SK-N-SH (cell line): ENCODE results near the gene ZNF469. TPM values are rescaled to one million over a fixed set of nuclear protein-coding genes. Genes with fewer than 3 reads are reported as not detected.

ENCODE experiments used
- CTCF ChIA-PET: fragments of 300-600, 350-600 bp; formaldehyde crosslinking; extraction: SDS; loops from one replicate; lab custom pipeline; 2021; lab: Yijun Ruan, JAX
- POLR2A ChIA-PET: fragments of 350-600 bp; sonication (Branson Sonifier 250); formaldehyde crosslinking; extraction: SDS; loops from one replicate; lab custom pipeline; 2020; ENCODE audit warnings: antibody characterized with exemption, inconsistent platforms; lab: Yijun Ruan, JAX
- DNase-seq: peaks from one replicate; pipeline ENCODE4 v3.0.0; 2012
- H2AFZ ChIP-seq: fragments of 200-600 bp; sonication (generic); 2 replicates; pipeline ENCODE4 v1.8.1; 2016; ENCODE audit warnings: antibody characterized with exemption, mild to moderate bottlenecking, low read depth
- H3F3A ChIP-seq: fragments of 200-600 bp; sonication (generic); replicated peaks from 2 replicates; pipeline ENCODE3; 2016; ENCODE audit warnings: antibody characterized with exemption, mild to moderate bottlenecking; ENCODE audit not compliant: insufficient read depth
- H3K27ac ChIP-seq, 2 experiments: fragments of 200-500 bp in 1 of 2; fragments of 200-600 bp in 1 of 2; sonication (Bioruptor generic) in 1 of 2; sonication (generic), shearing (Covaris generic) in 1 of 2; 2 replicates each; pipeline versions ENCODE4 v1.5.1 to v1.6.1; 2014 to 2016; ENCODE audit warnings: low read depth in 2 of 2, inconsistent platforms in 1 of 2, low read length in 1 of 2, mild to moderate bottlenecking in 1 of 2, mixed read lengths in 1 of 2
- H3K27me3 ChIP-seq: fragments of 200-600 bp; sonication (generic), shearing (Covaris generic); 2 replicates; pipeline ENCODE4 v1.6.1; 2016; ENCODE audit warnings: mixed run types; ENCODE audit not compliant: insufficient read depth
- H3K36me3 ChIP-seq, 2 experiments: fragments of 200-500 bp in 1 of 2; fragments of 200-600 bp in 1 of 2; sonication (Bioruptor generic) in 1 of 2; sonication (generic) in 1 of 2; replicated peaks in 1 of 2; 2 replicates each; pipeline versions ENCODE3 to v1.5.1; 2014 to 2016; ENCODE audit warnings: low read length in 1 of 2, mild to moderate bottlenecking in 1 of 2; ENCODE audit not compliant: insufficient read depth in 2 of 2, control insufficient read depth in 1 of 2
- H3K4me1 ChIP-seq, 2 experiments: fragments of 200-500 bp in 1 of 2; fragments of 200-600 bp in 1 of 2; sonication (Bioruptor generic) in 1 of 2; sonication (generic), shearing (Covaris generic) in 1 of 2; 2 replicates each; pipeline versions ENCODE4 v1.5.1 to v1.6.1; 2014 to 2016; ENCODE audit warnings: low read depth in 1 of 2, low read length in 1 of 2, mixed run types in 1 of 2; ENCODE audit not compliant: insufficient read depth in 2 of 2, control insufficient read depth in 1 of 2
- H3K4me2 ChIP-seq: fragments of 200-600 bp; sonication (generic), shearing (Covaris generic); 2 replicates; pipeline ENCODE4 v1.6.1; 2017; ENCODE audit warnings: mixed run types
- H3K4me3 ChIP-seq, 2 experiments: fragments of 200-500 bp in 1 of 2; fragments of 200-600 bp in 1 of 2; sonication (Bioruptor generic) in 1 of 2; sonication (generic), shearing (Covaris generic) in 1 of 2; 2 replicates each; pipeline versions ENCODE4 v1.5.1 to v1.8.1; 2014 to 2016; ENCODE audit warnings: low read depth in 2 of 2, inconsistent platforms in 1 of 2, low read length in 1 of 2, mild to moderate bottlenecking in 1 of 2, mixed read lengths in 1 of 2, moderate library complexity in 1 of 2
- H3K79me2 ChIP-seq: fragments of 200-600 bp; sonication (generic); 2 replicates; pipeline ENCODE4 v1.8.1; 2017; ENCODE audit warnings: mild to moderate bottlenecking; ENCODE audit not compliant: insufficient read depth
- H3K9ac ChIP-seq: fragments of 200-600 bp; sonication (generic); 2 replicates; pipeline ENCODE4 v1.6.1; 2017; ENCODE audit warnings: mixed run types
- H3K9me2 ChIP-seq: fragments of 200-600 bp; sonication (generic); 2 replicates; pipeline ENCODE4 v1.6.1; 2017; ENCODE audit warnings: mixed run types
- H3K9me3 ChIP-seq: fragments of 200-600 bp; sonication (generic); 2 replicates; pipeline ENCODE4 v1.6.1; 2017; ENCODE audit warnings: mixed run types, mild to moderate bottlenecking, moderate library complexity
- H4K20me1 ChIP-seq: fragments of 200-600 bp; sonication (generic); 2 replicates; pipeline ENCODE4 v1.6.1; 2017; ENCODE audit warnings: mild to moderate bottlenecking, mixed run types; ENCODE audit not compliant: insufficient read depth
- EP300 ChIP-seq, 2 experiments: IDR thresholded peaks; 2 replicates each; pipeline versions ENCODE4 v1.4.0 to v1.6.1; 2012; ENCODE audit warnings: borderline replicate concordance in 1 of 2, low read depth in 1 of 2, low read length in 1 of 2
- EZH2phosphoT487 ChIP-seq: fragments of 200-600 bp; sonication (generic); IDR thresholded peaks from 2 replicates; pipeline ENCODE4 v1.6.1; 2017; ENCODE audit warnings: low read depth, mixed run types, mild to moderate bottlenecking, antibody characterized with exemption, moderate library complexity, borderline replicate concordance
- FOXJ3 ChIP-seq: sonication (generic); formaldehyde crosslinking; IDR thresholded peaks from 2 replicates; pipeline ENCODE4 v1.5.1; 2020; ENCODE audit warnings: mild to moderate bottlenecking, missing genetic modification reagents
- FOXM1 ChIP-seq: IDR thresholded peaks from 2 replicates; pipeline ENCODE4 v1.4.0; 2012; ENCODE audit warnings: low read depth, mild to moderate bottlenecking
- GATA2 ChIP-seq: sonication (generic); formaldehyde crosslinking; IDR thresholded peaks from 2 replicates; pipeline ENCODE4 v1.5.0; 2020; ENCODE audit warnings: mild to moderate bottlenecking, missing genetic modification reagents
- MXI1 ChIP-seq: IDR thresholded peaks from 2 replicates; pipeline ENCODE4 v1.6.1; 2012; ENCODE audit warnings: mild to moderate bottlenecking, low read depth, low read length, improper control_type of control experiment
- RCOR1 ChIP-seq: fragments of 150-350 bp; IDR thresholded peaks from 2 replicates; pipeline ENCODE4 v1.6.1; 2017; ENCODE audit warnings: antibody characterized with exemption, low read length
- TCF12 ChIP-seq: IDR thresholded peaks from 2 replicates; pipeline ENCODE4 v1.4.0; 2012
- WGBS: methylation state at CpG from one replicate; pipeline ENCODE4 v1.1.6; 2017; ENCODE audit warnings: low lambda C conversion rate; 5-methylcytosine and 5-hydroxymethylcytosine counted together
- polyA plus RNA-seq, 3 experiments: library from polyadenylated mRNA; depleted of rRNA; stranded (reverse); fragments of >200 nt; gene quantifications; 2 replicates each; pipeline ENCODE4 v1.2.3, GENCODE V29; 2012
- TF ChIP-seq, protein P1 (sequence below): fragments of 200-600 bp; sonication (generic); IDR thresholded peaks from 2 replicates; pipeline ENCODE4 v1.6.1; 2017; ENCODE audit warnings: antibody characterized with exemption, mild to moderate bottlenecking, moderate library complexity
- TF ChIP-seq, protein P2 (sequence below): IDR thresholded peaks from 2 replicates; pipeline ENCODE4 v1.6.1; 2012; ENCODE audit warnings: mild to moderate bottlenecking, low read depth, low read length, moderate library complexity
- TF ChIP-seq, protein P3 (sequence below): IDR thresholded peaks from 2 replicates; pipeline ENCODE4 v1.4.0; 2012; ENCODE audit warnings: low read depth
- TF ChIP-seq, protein P4 (sequence below): fragments of 150-350 bp; IDR thresholded peaks from 2 replicates; pipeline ENCODE4 v1.6.1; 2016; ENCODE audit warnings: mild to moderate bottlenecking, low read depth, low read length

ZNF469 gene
- polyA plus RNA-seq, 1 of the 3 experiments (the other 2 are of a cell fraction): 0.56 TPM

DNA sequence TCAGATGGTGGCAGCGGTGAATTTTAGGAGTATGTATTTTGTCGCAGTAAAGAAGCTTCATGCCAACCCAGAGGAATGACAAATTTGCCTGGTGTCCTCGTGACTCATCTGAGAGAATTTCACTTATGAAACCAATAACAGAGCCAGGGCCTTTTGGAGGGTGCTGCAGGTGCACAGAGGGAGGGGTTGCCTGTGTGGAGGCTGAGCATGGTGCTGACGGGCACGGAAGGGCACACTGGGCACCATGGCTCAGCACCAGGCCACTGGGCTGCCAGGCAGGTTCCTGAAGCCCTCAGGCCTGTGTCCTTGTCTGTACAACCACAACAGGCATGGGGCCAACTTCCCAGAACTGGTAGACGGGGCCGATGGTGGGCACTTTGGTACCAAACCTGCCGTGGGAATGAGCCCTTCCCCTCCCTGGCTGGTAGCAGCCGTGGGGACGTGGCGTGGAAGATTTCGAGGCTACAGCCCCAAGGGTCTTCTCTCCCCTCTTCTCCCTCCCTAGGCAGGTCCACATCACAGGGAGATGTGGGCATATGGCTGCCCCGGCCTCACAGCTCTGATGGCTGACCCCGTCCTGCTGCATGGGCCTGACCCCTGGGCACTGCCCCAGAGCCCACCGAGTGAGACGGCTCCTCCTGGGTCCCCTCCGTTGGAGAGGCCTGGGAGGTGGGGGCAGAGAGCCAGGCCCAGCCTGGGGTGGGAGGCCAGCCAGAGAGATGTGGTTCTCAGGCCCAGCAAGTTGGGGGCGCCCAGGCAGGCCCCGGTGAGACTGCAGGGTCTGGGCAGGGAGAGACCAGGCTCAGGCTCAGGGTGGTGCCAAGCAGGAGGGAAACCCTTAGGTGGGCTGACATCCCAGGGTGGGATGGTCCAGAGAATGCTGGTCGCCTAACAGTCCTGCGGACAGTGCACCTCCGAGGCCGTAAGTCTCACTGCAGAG is 30.2 kb upstream of the ZNF469 start:
- POLR2A ChIA-PET: no interaction called here

More for the DNA sequence above, 30.2 kb upstream of the ZNF469 start:
- no peak overlapping the region for H3K4me2 ChIP-seq
- no peaks in the 10 kb centered on the region for H3K36me3 ChIP-seq
- no peaks in the 10 kb centered on the region for H4K20me1 ChIP-seq
- DNase-seq: peak; percentile 27
- H2AFZ ChIP-seq: no peak overlapping the region
- no peak overlapping the region for H3K4me3 ChIP-seq
- H3K9ac ChIP-seq: no peak overlapping the region
- H3K79me2 ChIP-seq: no peaks in the 10 kb centered on the region
- H3K27ac ChIP-seq: no peak overlapping the region
- H3F3A ChIP-seq: no peaks in the 10 kb centered on the region
- 77% methylated on average over 9 of the region's 23 CpGs for WGBS
- H3K27me3 ChIP-seq: no peaks in the 10 kb centered on the region
- H3K4me1 ChIP-seq: no peaks in the 10 kb centered on the region; a peak in 1 of 4 replicates
- CTCF ChIA-PET: no interaction called here
- H3K9me3 ChIP-seq: no peaks in the 10 kb centered on the region
- TF ChIP-seq EZH2phosphoT487 (no peak), TCF12 (no peak), GATA2 (CRISPR knock-in tag) (no peak), EP300 (IDR thresholded peaks at IDR 0.05; ENCODE audit: borderline replicate concordance in 1 of 2, low read depth in 1 of 2, low read length in 1 of 2) (no peak), MXI1 (no peak), FOXJ3 (CRISPR knock-in tag) (no peak), FOXM1 (no peak), RCOR1 (no peak)
- TF ChIP-seq, protein P1, sequence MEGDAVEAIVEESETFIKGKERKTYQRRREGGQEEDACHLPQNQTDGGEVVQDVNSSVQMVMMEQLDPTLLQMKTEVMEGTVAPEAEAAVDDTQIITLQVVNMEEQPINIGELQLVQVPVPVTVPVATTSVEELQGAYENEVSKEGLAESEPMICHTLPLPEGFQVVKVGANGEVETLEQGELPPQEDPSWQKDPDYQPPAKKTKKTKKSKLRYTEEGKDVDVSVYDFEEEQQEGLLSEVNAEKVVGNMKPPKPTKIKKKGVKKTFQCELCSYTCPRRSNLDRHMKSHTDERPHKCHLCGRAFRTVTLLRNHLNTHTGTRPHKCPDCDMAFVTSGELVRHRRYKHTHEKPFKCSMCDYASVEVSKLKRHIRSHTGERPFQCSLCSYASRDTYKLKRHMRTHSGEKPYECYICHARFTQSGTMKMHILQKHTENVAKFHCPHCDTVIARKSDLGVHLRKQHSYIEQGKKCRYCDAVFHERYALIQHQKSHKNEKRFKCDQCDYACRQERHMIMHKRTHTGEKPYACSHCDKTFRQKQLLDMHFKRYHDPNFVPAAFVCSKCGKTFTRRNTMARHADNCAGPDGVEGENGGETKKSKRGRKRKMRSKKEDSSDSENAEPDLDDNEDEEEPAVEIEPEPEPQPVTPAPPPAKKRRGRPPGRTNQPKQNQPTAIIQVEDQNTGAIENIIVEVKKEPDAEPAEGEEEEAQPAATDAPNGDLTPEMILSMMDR: no peak
- TF ChIP-seq, protein P2, sequence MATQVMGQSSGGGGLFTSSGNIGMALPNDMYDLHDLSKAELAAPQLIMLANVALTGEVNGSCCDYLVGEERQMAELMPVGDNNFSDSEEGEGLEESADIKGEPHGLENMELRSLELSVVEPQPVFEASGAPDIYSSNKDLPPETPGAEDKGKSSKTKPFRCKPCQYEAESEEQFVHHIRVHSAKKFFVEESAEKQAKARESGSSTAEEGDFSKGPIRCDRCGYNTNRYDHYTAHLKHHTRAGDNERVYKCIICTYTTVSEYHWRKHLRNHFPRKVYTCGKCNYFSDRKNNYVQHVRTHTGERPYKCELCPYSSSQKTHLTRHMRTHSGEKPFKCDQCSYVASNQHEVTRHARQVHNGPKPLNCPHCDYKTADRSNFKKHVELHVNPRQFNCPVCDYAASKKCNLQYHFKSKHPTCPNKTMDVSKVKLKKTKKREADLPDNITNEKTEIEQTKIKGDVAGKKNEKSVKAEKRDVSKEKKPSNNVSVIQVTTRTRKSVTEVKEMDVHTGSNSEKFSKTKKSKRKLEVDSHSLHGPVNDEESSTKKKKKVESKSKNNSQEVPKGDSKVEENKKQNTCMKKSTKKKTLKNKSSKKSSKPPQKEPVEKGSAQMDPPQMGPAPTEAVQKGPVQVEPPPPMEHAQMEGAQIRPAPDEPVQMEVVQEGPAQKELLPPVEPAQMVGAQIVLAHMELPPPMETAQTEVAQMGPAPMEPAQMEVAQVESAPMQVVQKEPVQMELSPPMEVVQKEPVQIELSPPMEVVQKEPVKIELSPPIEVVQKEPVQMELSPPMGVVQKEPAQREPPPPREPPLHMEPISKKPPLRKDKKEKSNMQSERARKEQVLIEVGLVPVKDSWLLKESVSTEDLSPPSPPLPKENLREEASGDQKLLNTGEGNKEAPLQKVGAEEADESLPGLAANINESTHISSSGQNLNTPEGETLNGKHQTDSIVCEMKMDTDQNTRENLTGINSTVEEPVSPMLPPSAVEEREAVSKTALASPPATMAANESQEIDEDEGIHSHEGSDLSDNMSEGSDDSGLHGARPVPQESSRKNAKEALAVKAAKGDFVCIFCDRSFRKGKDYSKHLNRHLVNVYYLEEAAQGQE: no peak
- TF ChIP-seq, protein P3, sequence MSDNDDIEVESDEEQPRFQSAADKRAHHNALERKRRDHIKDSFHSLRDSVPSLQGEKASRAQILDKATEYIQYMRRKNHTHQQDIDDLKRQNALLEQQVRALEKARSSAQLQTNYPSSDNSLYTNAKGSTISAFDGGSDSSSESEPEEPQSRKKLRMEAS: no peak
- TF ChIP-seq, protein P4, sequence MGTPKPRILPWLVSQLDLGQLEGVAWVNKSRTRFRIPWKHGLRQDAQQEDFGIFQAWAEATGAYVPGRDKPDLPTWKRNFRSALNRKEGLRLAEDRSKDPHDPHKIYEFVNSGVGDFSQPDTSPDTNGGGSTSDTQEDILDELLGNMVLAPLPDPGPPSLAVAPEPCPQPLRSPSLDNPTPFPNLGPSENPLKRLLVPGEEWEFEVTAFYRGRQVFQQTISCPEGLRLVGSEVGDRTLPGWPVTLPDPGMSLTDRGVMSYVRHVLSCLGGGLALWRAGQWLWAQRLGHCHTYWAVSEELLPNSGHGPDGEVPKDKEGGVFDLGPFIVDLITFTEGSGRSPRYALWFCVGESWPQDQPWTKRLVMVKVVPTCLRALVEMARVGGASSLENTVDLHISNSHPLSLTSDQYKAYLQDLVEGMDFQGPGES: no peak
- no peaks in the 10 kb centered on the region for H3K9me2 ChIP-seq
